Loucy (cell line): Measurements from ENCODE around the gene AKAP11.

Experiments
- H2AFZ ChIP-seq: fragments of 200-600 bp; sonication (generic); 2 replicates; pipeline ENCODE4 v1.6.0; 2016; ENCODE audit warnings: antibody characterized with exemption, mild to moderate bottlenecking, low read length, moderate library complexity
- H3F3A ChIP-seq: fragments of 200-600 bp; 2 replicates; pipeline ENCODE4 v1.6.0; 2016; ENCODE audit warnings: antibody characterized with exemption, low read depth, mild to moderate bottlenecking
- H3K27me3 ChIP-seq: fragments of 200-600 bp; sonication (generic); 2 replicates; pipeline ENCODE4 v1.6.1; 2014; ENCODE audit warnings: low read length, mild to moderate bottlenecking; ENCODE audit not compliant: insufficient read depth, poor library complexity, severe bottlenecking
- H3K36me3 ChIP-seq: fragments of 200-600 bp; sonication (generic); 2 replicates; pipeline ENCODE4 v1.6.1; 2016; ENCODE audit warnings: low read length; ENCODE audit not compliant: insufficient read depth
- H3K4me1 ChIP-seq: fragments of 200-600 bp; sonication (generic); 2 replicates; pipeline ENCODE4 v1.5.1; 2014; ENCODE audit warnings: low read length, mild to moderate bottlenecking; ENCODE audit not compliant: insufficient read depth, poor library complexity, severe bottlenecking
- H3K4me2 ChIP-seq: fragments of 200-600 bp; sonication (generic); 2 replicates; pipeline ENCODE4 v1.6.0; 2014; ENCODE audit warnings: antibody characterized with exemption, low read length, low read depth, mild to moderate bottlenecking; ENCODE audit not compliant: poor library complexity, severe bottlenecking
- H3K4me3 ChIP-seq: fragments of 200-600 bp; sonication (generic); 2 replicates; pipeline ENCODE4 v1.5.1; 2014; ENCODE audit warnings: low read length, mild to moderate bottlenecking, mixed read lengths; ENCODE audit not compliant: poor library complexity, severe bottlenecking
- H3K79me2 ChIP-seq: fragments of 200-600 bp; sonication (generic); 2 replicates; pipeline ENCODE4 v1.6.1; 2014; ENCODE audit warnings: low read length; ENCODE audit not compliant: insufficient read depth
- H3K9ac ChIP-seq: fragments of 200-600 bp; sonication (generic); 2 replicates; pipeline ENCODE4 v1.6.0; 2014; ENCODE audit warnings: mild to moderate bottlenecking, low read depth, low read length, moderate library complexity; ENCODE audit not compliant: poor library complexity, severe bottlenecking
- H3K9me2 ChIP-seq: fragments of 200-600 bp; sonication (generic); replicated peaks from 2 replicates; pipeline ENCODE4 v1.6.1; 2016; ENCODE audit warnings: low read depth, low read length, mixed read lengths
- H3K9me3 ChIP-seq: fragments of 200-600 bp; sonication (generic); 2 replicates; pipeline ENCODE4 v1.6.1; 2014; ENCODE audit warnings: mild to moderate bottlenecking, antibody characterized with exemption, low read length, low read depth; ENCODE audit not compliant: insufficient read depth
- H4K20me1 ChIP-seq: fragments of 200-600 bp; sonication (generic); 2 replicates; pipeline ENCODE4 v1.6.0; 2014; ENCODE audit warnings: antibody characterized with exemption, low read length, mild to moderate bottlenecking; ENCODE audit not compliant: insufficient read depth, poor library complexity, severe bottlenecking
- CTCF ChIP-seq: fragments of 200-600 bp; sonication (generic); conservative IDR thresholded peaks from 2 replicates; pipeline ENCODE4 v1.5.1; 2014; ENCODE audit warnings: mild to moderate bottlenecking, antibody characterized with exemption, low read length
- EZH2phosphoT487 ChIP-seq: fragments of 200-600 bp; IDR thresholded peaks from 2 replicates; pipeline ENCODE4 v1.6.1; 2018; ENCODE audit warnings: antibody characterized with exemption, mild to moderate bottlenecking, moderate library complexity, borderline replicate concordance

The AKAP11 gene

DNA sequence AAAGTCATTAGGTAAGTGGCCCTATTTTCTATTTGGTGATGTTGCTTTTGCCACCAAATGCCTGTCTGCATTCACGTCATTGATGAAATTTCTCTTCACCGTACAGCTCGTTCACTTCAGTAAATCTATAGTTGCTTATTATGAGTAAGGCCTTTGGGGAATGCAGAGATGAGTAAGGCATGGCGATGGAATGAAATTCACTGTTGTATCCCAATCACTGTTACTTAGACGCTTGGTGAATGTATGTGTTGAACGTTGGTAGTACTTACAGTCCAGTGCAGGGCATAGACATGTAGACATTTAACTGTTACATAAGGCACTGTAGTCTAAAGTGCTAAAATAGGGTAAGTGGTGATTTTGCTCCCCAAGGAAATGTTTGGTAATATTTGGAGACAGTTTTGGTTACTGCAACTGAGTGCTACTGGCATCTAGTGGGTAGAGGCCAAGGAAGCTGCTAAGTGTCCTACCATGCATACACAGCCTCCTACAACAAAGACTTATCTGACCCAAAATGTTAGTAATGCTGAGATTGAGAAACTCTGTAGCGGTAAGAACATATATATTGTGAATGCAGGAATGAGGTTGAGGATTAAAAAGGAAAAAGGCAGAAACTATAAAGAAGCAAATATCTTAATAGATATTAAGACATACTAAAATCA, 5.8 kb downstream of the AKAP11 start:
- H3K79me2 ChIP-seq, result peaks cover 81% of the 10 kb centered on the region
- H3K4me3 ChIP-seq, result peak overlapping the region; percentile 24
- peaks cover 74% of the 10 kb centered on the region for H3K4me1 ChIP-seq
- no peaks in the 10 kb centered on the region for H3K9me2 ChIP-seq
- no peaks in the 10 kb centered on the region for H3K9me3 ChIP-seq
- H3K4me2 ChIP-seq, result peak overlapping the region; percentile 49
- no peak overlapping the region for H2AFZ ChIP-seq
- TF ChIP-seq CTCF (no peak), EZH2phosphoT487 (no peak)
- H3K27me3 ChIP-seq, result no peaks in the 10 kb centered on the region
- H3K9ac ChIP-seq, result no peak overlapping the region
- H3F3A ChIP-seq, result no peaks in the 10 kb centered on the region
- peaks cover 27% of the 10 kb centered on the region for H4K20me1 ChIP-seq
- no peaks in the 10 kb centered on the region for H3K36me3 ChIP-seq

DNA sequence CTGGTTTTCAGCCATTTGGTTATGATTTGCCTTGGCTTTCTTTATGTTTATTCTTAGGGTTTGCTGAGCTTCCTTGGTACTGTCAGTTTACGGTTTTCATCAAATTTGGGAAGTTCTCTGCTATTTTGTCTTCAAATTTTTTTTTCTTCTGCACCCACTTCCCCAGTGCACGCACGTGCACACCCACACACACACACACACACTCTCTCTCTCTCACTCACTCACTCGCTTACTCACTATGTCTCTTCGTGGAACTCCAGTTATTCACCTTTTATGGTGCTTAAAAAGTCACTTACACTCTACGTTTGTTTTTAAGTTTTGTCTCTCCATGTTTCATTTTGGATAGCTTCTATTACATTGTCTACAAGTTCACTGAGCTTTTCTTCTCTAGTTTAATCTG, 7.1 kb downstream of the AKAP11 start:
- Histone ChIP-seq H3K4me2 (peak overlapping the region; percentile 49), H3K9ac (no peak overlapping the region), H3K4me3 (no peak overlapping the region), H3K79me2 (peaks cover 81% of the 10 kb centered on the region), H2AFZ (no peak overlapping the region), H3K36me3 (no peaks in the 10 kb centered on the region), H4K20me1 (peaks cover 32% of the 10 kb centered on the region), H3K4me1 (peaks cover 70% of the 10 kb centered on the region), H3K27me3 (no peaks in the 10 kb centered on the region), H3K9me2 (no peaks in the 10 kb centered on the region), H3K9me3 (no peaks in the 10 kb centered on the region), H3F3A (no peaks in the 10 kb centered on the region)
- TF ChIP-seq EZH2phosphoT487, result no peak
- no peak for TF ChIP-seq CTCF

DNA sequence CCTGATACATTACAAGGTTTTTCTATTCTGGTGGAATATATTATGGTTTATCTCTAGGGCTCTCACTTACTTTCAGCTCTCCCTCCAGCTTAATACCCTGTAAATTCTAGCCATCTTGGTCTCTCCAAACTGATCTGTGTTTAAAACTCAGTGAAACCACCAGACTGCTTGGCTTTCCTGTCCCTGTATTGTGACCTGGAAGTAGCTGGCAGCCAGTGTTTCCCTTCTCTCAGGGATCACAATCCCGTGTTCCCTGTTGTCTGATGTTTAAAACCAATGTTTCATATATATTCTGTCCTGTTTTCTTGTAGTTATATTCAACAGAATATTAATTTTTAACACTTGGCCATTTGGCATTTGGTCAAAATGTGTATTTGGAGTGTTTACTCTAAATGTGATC, 8.0 kb downstream of the AKAP11 start:
- H3K36me3 ChIP-seq, result no peaks in the 10 kb centered on the region
- no peaks in the 10 kb centered on the region for H3F3A ChIP-seq
- H3K9ac ChIP-seq, result peak overlapping the region; percentile 27
- TF ChIP-seq EZH2phosphoT487 (no peak), CTCF (no peak)
- peaks cover 74% of the 10 kb centered on the region for H3K79me2 ChIP-seq
- H3K27me3 ChIP-seq, result no peaks in the 10 kb centered on the region
- no peaks in the 10 kb centered on the region for H3K9me3 ChIP-seq
- peaks cover 65% of the 10 kb centered on the region for H3K4me1 ChIP-seq
- H3K4me2 ChIP-seq, result peak overlapping the region; percentile 49
- H2AFZ ChIP-seq, result no peak overlapping the region
- H3K4me3 ChIP-seq, result peak overlapping the region; percentile 10
- peaks cover 31% of the 10 kb centered on the region for H4K20me1 ChIP-seq
- no peaks in the 10 kb centered on the region for H3K9me2 ChIP-seq
